HEK293T (cell line): Measurements from ENCODE around the gene RXRG.
A peak's percentile ranks its signal among the peaks of the same experiment; 100 is the strongest.

Experiments used
- CTCF ChIA-PET: fragments of 350-600 bp; formaldehyde crosslinking; extraction: SDS; loops from one replicate; lab custom pipeline; 2021; ENCODE audit warnings: antibody characterized with exemption, inconsistent platforms; lab: Yijun Ruan, JAX
- POLR2A ChIA-PET: fragments of 350-600 bp; formaldehyde crosslinking; extraction: SDS; loops from one replicate; lab custom pipeline; 2020; ENCODE audit warnings: antibody characterized with exemption, inconsistent platforms; lab: Yijun Ruan, JAX
- DNase-seq: peaks from one replicate; pipeline ENCODE4 v3.0.0; 2012; ENCODE audit warnings: mixed read lengths; ENCODE audit errors: extremely low spot score
- ARNT ChIP-seq: fragments of 450-650 bp; IDR thresholded peaks from 2 replicates; pipeline ENCODE4 v1.6.1; 2017; ENCODE audit warnings: mild to moderate bottlenecking
- BHLHE40 ChIP-seq: fragments of 450-650 bp; IDR thresholded peaks from 2 replicates; pipeline ENCODE4 v1.6.1; 2016; ENCODE audit warnings: mild to moderate bottlenecking, moderate library complexity, borderline replicate concordance
- CTBP1 ChIP-seq: fragments of 450-650 bp; IDR thresholded peaks from 2 replicates; pipeline ENCODE4 v1.6.1; 2016; ENCODE audit warnings: borderline replicate concordance
- ELF4 ChIP-seq: fragments of 450-650 bp; IDR thresholded peaks from 2 replicates; pipeline ENCODE4 v1.6.1; 2017; ENCODE audit warnings: antibody characterized with exemption
- FOXA1 ChIP-seq: fragments of 450-650 bp; IDR thresholded peaks from 2 replicates; pipeline ENCODE4 v1.6.1; 2016; ENCODE audit warnings: mild to moderate bottlenecking
- FOXK2 ChIP-seq: fragments of 450-650 bp; IDR thresholded peaks from 2 replicates; pipeline ENCODE4 v1.6.1; 2016; ENCODE audit warnings: mild to moderate bottlenecking
- FOXM1 ChIP-seq: fragments of 450-650 bp; IDR thresholded peaks from 2 replicates; pipeline ENCODE4 v1.6.1; 2017; ENCODE audit warnings: mild to moderate bottlenecking, borderline replicate concordance
- HDGF ChIP-seq: fragments of 450-650 bp; IDR thresholded peaks from 2 replicates; pipeline ENCODE4 v1.6.1; 2017; ENCODE audit warnings: antibody characterized with exemption, borderline replicate concordance
- L3MBTL2 ChIP-seq: fragments of 450-650 bp; conservative IDR thresholded peaks from 2 replicates; pipeline ENCODE4 v1.6.1; 2016; ENCODE audit warnings: mild to moderate bottlenecking
- LEF1 ChIP-seq: fragments of 450-650 bp; IDR thresholded peaks from 2 replicates; pipeline ENCODE4 v1.6.1; 2017; ENCODE audit warnings: mild to moderate bottlenecking, borderline replicate concordance
- NFRKB ChIP-seq: fragments of 450-650 bp; IDR thresholded peaks from 2 replicates; pipeline ENCODE4 v1.6.1; 2016; ENCODE audit warnings: mild to moderate bottlenecking, moderate library complexity
- PKNOX1 ChIP-seq: fragments of 450-650 bp; IDR thresholded peaks from 2 replicates; pipeline ENCODE4 v1.6.1; 2016
- SP1 ChIP-seq: fragments of 450-650 bp; IDR thresholded peaks from 2 replicates; pipeline ENCODE4 v1.6.1; 2017
- SUZ12 ChIP-seq: fragments of 450-650 bp; IDR thresholded peaks from 2 replicates; pipeline ENCODE4 v1.6.1; 2016; ENCODE audit warnings: mild to moderate bottlenecking
- TARDBP ChIP-seq: fragments of 450-650 bp; IDR thresholded peaks from 2 replicates; pipeline ENCODE4 v1.6.1; 2016
- ZNF384 ChIP-seq: fragments of 450-650 bp; IDR thresholded peaks from 2 replicates; pipeline ENCODE4 v1.6.1; 2016

The RXRG gene

DNA sequence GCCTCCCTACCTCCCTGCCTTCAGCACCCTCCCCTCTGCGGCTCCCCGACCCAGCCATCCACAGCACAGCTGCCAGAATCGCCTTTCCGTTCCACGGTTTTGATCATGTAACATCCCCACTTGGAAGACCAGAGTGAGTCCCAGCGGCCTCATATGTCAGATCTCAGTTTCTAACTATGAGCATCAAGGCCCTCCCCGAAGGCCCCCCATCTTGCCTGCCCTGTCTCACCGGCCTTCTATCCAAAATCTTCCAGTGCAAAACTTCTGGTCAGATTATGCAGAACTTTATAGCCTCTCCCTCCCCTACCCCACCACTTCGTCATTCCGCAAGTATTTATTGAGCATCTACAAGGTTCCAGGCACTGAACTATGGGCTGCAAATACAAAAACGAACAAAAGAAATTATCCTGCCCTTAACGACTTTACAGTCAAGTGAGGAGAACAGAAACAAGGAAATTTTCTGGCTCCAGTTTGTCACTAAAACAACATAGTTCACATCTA, 68.1 kb downstream of the RXRG start:
- no peak for DNase-seq
- ChIA-PET POLR2A (interaction anchor here (0.6 kb wide), 1 partner anchor 9 kb away, joined by 3 read pairs; no protein-coding TSS in a partner anchor), CTCF (interaction anchor here (1.0 to 1.2 kb wide), 2 partner anchors 8 to 9 kb away, joined by 3 to 5 read pairs; no protein-coding TSS in a partner anchor)
- TF ChIP-seq TARDBP (no peak), NFRKB (no peak), CTBP1 (no peak), PKNOX1 (no peak), ELF4 (no peak), LEF1 (no peak), FOXK2 (no peak), L3MBTL2 (no peak), BHLHE40 (no peak), HDGF (no peak), ZNF384 (no peak), ARNT (no peak), SUZ12 (no peak), SP1 (no peak), FOXA1 (no peak), FOXM1 (no peak)

- TF ChIP-seq BHLHE40 = no peak
- no peak for TF ChIP-seq SP1
- TF ChIP-seq HDGF = no peak
- TF ChIP-seq L3MBTL2 = peak; percentile 56; the same call in 1 of the 2 replicates
- TF ChIP-seq PKNOX1 = no peak
- no peak for TF ChIP-seq NFRKB
- ChIA-PET POLR2A (no interaction called here), CTCF (interaction anchor here (0.6 to 1.2 kb wide), 2 partner anchors 9 to 187 kb away, joined by 3 to 5 read pairs; no protein-coding TSS in a partner anchor)
- DNase-seq = peak; percentile 37
Observed at GRCh38 chr1:165376041-165376810, 68.7 kb downstream of the RXRG start.

DNA sequence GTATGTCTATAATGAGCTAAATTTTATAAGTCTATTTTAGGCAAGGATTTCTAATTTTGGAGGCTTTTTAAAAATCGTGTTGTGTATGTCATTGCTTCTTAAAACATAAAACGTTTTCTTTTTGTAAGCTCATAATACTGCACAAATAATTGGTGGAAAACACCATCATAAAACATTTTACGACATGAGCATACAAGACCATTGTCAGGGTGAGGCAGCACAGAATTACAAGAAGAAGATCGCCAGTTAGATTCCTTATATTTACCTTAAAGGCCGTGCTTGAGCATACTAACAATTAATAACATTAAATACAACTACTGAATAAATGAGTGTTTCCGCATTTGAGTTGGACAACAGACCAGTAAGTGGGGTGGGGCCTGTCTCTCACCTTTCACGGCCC, 69.3 kb downstream of the RXRG start:
- no peak for TF ChIP-seq LEF1
- TF ChIP-seq HDGF = no peak
- TF ChIP-seq ZNF384 = no peak
- no peak for TF ChIP-seq ELF4
- no peak for TF ChIP-seq TARDBP
- CTCF ChIA-PET = interaction anchor here (0.6 to 1.2 kb wide), 2 partner anchors 8 to 188 kb away, joined by 3 to 5 read pairs; no protein-coding TSS in a partner anchor
- no peak for DNase-seq
- POLR2A ChIA-PET = no interaction called here

DNA sequence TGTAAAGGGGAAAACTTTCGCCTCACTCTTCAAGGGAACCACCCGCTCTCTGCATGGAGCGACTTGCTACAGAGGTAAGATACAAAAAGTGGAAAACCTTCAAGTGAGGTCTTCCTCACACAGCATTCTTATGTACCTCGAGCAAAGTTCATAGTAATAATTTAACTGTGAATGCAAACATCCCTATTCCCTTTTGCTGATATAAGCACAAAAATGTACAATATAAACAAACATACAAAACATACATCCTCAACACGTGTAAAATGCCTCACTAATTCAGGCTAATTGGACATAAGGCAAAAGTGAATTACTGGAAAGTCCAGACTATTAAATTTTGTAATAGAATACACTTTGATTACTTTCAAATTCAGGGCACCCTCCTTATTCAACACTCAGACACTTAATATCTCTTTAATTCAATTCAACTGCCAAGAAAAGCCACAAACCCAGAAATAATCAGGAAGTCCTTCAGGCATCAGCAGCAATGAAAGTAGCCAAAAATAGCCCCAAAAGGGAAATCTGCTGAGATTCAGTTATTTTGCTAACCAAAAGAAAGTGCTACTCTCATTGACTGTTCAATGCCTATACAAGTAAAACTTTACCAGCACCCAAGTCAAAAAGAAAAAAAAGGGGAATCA, 73.2 kb downstream of the RXRG start:
- TF ChIP-seq LEF1 (no peak), FOXK2 (no peak), NFRKB (no peak), CTBP1 (no peak), ARNT (no peak), FOXM1 (no peak), ELF4 (no peak), SUZ12 (no peak), SP1 (no peak), FOXA1 (no peak), ZNF384 (no peak)
- DNase-seq = no peak
- ChIA-PET POLR2A (no interaction called here), CTCF (interaction anchor here (1.2 kb wide), 1 partner anchor 242 kb away, joined by 6 read pairs; no protein-coding TSS in a partner anchor)

DNA sequence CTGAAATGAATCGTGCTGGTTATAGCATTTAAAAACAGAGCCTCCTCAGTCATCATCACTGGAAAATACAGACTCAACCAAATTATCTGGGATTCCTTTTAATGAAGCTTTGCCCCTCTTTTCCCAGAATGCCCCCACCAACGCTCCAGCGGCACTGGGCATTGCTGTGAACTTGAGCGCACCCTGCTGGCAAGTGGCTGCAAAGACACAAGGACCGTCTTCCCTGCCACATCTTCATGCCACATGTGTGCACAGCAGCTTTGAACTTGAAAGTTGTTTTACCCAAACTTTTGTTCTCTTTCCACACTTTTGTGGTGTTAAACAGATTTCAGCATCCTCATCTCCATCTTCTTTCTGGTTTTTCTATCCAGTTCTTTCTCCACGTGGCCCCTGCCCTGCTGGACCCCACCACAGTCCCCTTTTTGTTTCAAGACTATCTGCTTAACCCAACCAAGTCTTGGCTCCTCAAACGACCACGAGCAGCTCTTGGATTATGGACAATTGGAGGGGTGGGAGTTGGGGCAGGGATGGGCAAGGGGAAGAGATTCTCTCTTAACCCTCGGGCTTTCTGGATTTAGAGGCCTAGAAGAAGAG, 75.6 kb downstream of the RXRG start:
- POLR2A ChIA-PET = no interaction called here
- peak; percentile 82 for DNase-seq
- CTCF ChIA-PET = interaction anchor here (0.7 to 2.6 kb wide), 10 partner anchors 8 to 240 kb away, joined by 3 to 17 read pairs (median 4); no protein-coding TSS in a partner anchor
- TF ChIP-seq TARDBP (no peak), NFRKB (no peak), CTBP1 (no peak), FOXA1 (no peak), LEF1 (no peak), BHLHE40 (no peak)

GRCh38 chr1:165367375-165367993, 77.4 kb downstream of the RXRG start:
- ChIA-PET POLR2A (interaction anchor here (0.6 kb wide), 1 partner anchor 9 kb away, joined by 3 read pairs; no protein-coding TSS in a partner anchor), CTCF (interaction anchor here (0.6 to 2.6 kb wide), 22 partner anchors 9 to 1493 kb away, joined by 3 to 17 read pairs (median 4); no protein-coding TSS in a partner anchor)
- DNase-seq = peak; percentile 89
- TF ChIP-seq SP1 (no peak), SUZ12 (no peak), L3MBTL2 (no peak), PKNOX1 (no peak), TARDBP (no peak), HDGF (no peak), CTBP1 (no peak), ZNF384 (no peak), FOXM1 (no peak), ELF4 (no peak), NFRKB (no peak), LEF1 (no peak), FOXK2 (no peak), ARNT (no peak), BHLHE40 (no peak), FOXA1 (no peak)
